Lower leg skin (tissue), 3 donors: ENCODE results near the gene TYW3.

Experiments used
- CTCF ChIP-seq, 3 donors: fragments of 450-650 bp; IDR thresholded peaks; one replicate each; pipeline ENCODE4 v1.5.1; 2016; ENCODE audit warnings: antibody characterized with exemption in 3 of 3, mild to moderate bottlenecking in 3 of 3, moderate library complexity in 2 of 3
- POLR2A ChIP-seq, 2 donors: fragments of 450-650 bp; IDR thresholded peaks; one replicate each; pipeline ENCODE4 v1.6.1; 2016 to 2017; ENCODE audit warnings: antibody characterized with exemption in 2 of 2, mild to moderate bottlenecking in 1 of 2, moderate library complexity in 1 of 2

GRCh38 chr1:74766579-74766978 lies 33.6 kb downstream of the TYW3 start:
- TF ChIP-seq CTCF (IDR thresholded peaks at IDR 0.05) (no peak), POLR2A (IDR thresholded peaks at IDR 0.05) (no peak)
